ENCODE data around the gene CETP.

CETP gene

GRCh38 chr16:57031156-57031555 lies 69.4 kb downstream of the CETP start:
- TF ChIP-seq, protein P1, sequence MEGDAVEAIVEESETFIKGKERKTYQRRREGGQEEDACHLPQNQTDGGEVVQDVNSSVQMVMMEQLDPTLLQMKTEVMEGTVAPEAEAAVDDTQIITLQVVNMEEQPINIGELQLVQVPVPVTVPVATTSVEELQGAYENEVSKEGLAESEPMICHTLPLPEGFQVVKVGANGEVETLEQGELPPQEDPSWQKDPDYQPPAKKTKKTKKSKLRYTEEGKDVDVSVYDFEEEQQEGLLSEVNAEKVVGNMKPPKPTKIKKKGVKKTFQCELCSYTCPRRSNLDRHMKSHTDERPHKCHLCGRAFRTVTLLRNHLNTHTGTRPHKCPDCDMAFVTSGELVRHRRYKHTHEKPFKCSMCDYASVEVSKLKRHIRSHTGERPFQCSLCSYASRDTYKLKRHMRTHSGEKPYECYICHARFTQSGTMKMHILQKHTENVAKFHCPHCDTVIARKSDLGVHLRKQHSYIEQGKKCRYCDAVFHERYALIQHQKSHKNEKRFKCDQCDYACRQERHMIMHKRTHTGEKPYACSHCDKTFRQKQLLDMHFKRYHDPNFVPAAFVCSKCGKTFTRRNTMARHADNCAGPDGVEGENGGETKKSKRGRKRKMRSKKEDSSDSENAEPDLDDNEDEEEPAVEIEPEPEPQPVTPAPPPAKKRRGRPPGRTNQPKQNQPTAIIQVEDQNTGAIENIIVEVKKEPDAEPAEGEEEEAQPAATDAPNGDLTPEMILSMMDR (IDR thresholded peaks at IDR 0.05; ENCODE audit: extremely low read depth, insufficient read depth, missing control alignments): no peak
- in situ Hi-C loops (cut with MboI; ENCODE audit: low pct_unique_long_range_greater_than_20kb, low sequenced_read_pairs, unreplicated experiment): no loop called here
- DNase-seq (ENCODE audit: low spot score): no peak

DNA sequence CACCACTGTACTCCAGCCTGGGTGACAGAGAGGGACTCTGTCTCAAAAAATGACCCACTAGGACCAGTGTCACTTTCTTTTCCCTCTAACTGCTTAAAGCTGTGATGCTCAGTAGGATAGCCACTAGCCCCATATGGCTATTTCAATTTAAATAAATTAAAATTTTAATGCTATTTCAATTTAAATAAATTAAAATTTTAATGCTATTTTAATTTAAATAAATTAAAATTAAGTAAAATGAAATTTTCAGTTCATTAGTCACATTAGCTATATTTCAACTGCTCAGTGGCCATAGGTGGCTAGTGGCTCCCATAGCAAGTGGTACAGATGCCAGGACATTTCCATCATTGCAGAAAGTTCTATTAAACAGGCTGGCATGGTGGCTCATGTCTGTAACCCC lies 70.6 kb downstream of the CETP start:
- in situ Hi-C loops (cut with MboI; ENCODE audit: low pct_unique_long_range_greater_than_20kb, low sequenced_read_pairs, unreplicated experiment): no loop called here
- no peak for DNase-seq (ENCODE audit: low spot score)
- TF ChIP-seq, protein P1 (IDR thresholded peaks at IDR 0.05; ENCODE audit: extremely low read depth, insufficient read depth, missing control alignments): no peak

DNA sequence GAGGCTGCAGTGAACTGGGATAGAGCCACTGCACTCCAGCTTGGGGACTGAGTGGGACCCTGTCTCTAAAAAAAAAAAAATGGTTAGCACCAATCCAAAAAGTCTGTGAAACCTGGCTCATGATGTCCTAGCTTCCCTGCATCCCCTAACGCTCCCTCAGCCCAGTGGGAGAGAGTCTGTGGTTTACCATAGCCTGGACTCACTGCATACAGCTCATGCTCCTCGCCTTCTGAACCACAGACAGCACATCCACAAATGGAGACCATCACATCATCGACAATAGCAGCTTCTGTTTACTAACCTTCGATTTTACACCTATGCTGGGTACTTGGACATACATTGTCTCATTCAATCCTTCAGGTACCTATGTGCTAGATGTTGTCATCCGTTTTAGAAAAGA lies 71.2 kb downstream of the CETP start:
- TF ChIP-seq, protein P1 (IDR thresholded peaks at IDR 0.05; ENCODE audit: extremely low read depth, insufficient read depth, missing control alignments): no peak
- in situ Hi-C loops (cut with MboI; ENCODE audit: low pct_unique_long_range_greater_than_20kb, low sequenced_read_pairs, unreplicated experiment): no loop called here
- no peak for DNase-seq (ENCODE audit: low spot score)

Measured in GM13977 (cell line).